ENCODE measurements around the gene ZNF79.
A peak's percentile ranks its signal among the peaks of the same experiment; 100 is the strongest.

Gene ZNF79

GRCh38 chr9:127428348-127428747 lies 4.2 kb downstream of the ZNF79 start:
- no peak for DNase-seq (ENCODE audit: low spot score)

- no peak for DNase-seq (ENCODE audit: low spot score)
Observed at GRCh38 chr9:127430415-127430814, 6.2 kb downstream of the ZNF79 start.

GRCh38 chr9:127437497-127438264 lies 13.5 kb downstream of the ZNF79 start:
- no peak for DNase-seq (ENCODE audit: low spot score)

- no peak for DNase-seq (ENCODE audit: low spot score)
Observed at GRCh38 chr9:127438394-127438793, 14.2 kb downstream of the ZNF79 start.

- DNase-seq (ENCODE audit: low spot score) = no peak
Observed at GRCh38 chr9:127444283-127444920, 20.2 kb downstream of the ZNF79 start.

GRCh38 chr9:127444921-127445850 lies 21.0 kb downstream of the ZNF79 start:
- DNase-seq (ENCODE audit: low spot score) = no peak

- DNase-seq (ENCODE audit: low spot score) = no peak
Observed at GRCh38 chr9:127445851-127446712, 21.9 kb downstream of the ZNF79 start.

GRCh38 chr9:127446713-127447415 lies 22.7 kb downstream of the ZNF79 start:
- no peak for DNase-seq (ENCODE audit: low spot score)

GRCh38 chr9:127447416-127448111 lies 23.4 kb downstream of the ZNF79 start:
- no peak for DNase-seq (ENCODE audit: low spot score)

- no peak for DNase-seq (ENCODE audit: low spot score)
Observed at GRCh38 chr9:127448112-127448805, 24.1 kb downstream of the ZNF79 start.

GRCh38 chr9:127449332-127449966 lies 25.3 kb downstream of the ZNF79 start:
- DNase-seq (ENCODE audit: low spot score) = no peak

- no peak for DNase-seq (ENCODE audit: low spot score)
Observed at GRCh38 chr9:127450243-127450760, 26.1 kb downstream of the ZNF79 start.

GRCh38 chr9:127450830-127451607 lies 26.8 kb downstream of the ZNF79 start, which contains the start of the genes LRSAM1 and RPL12:
LRSAM1 (plus strand) TSS chr9:127451510; CDS start chr9:127454528, 3,018 bp downstream.
RPL12 (minus strand) TSS chr9:127451406; CDS start chr9:127451317, 89 bp downstream.
- peak; percentile 91 for DNase-seq (ENCODE audit: low spot score)

- no peak for DNase-seq (ENCODE audit: low spot score)
Observed at GRCh38 chr9:127451608-127451857, 27.4 kb downstream of the ZNF79 start.

GRCh38 chr9:127451858-127452656 lies 27.9 kb downstream of the ZNF79 start:
- peak; percentile 50 for DNase-seq (ENCODE audit: low spot score)

- DNase-seq (ENCODE audit: low spot score) = peak; percentile 53
Observed at GRCh38 chr9:127452691-127453090, 28.5 kb downstream of the ZNF79 start.

GRCh38 chr9:127455324-127455992 lies 31.3 kb downstream of the ZNF79 start:
- no peak for DNase-seq (ENCODE audit: low spot score)
